Measurements from ENCODE around the gene FAM131B.

- no peak for TF ChIP-seq CTCF (IDR thresholded peaks at IDR 0.05; ENCODE audit: low read depth, low read length)
- no peak for TF ChIP-seq EZH2phosphoT487 (IDR thresholded peaks at IDR 0.05; ENCODE audit: low read depth)
Observed at GRCh38 chr7:143320620-143321019, 41.9 kb downstream of the FAM131B start.
